Activated T-helper 2 cell treated with anti-CD3 and anti-CD28 coated beads, Interferon-gamma antibody, Interleukin-2, Interleukin-4, amounts not matched to agents 10 μg/mL and 5 μg/mL and 100 μg/mL, durations not matched to agents 14 hours and 24 hours and 36 hours (primary cell): ENCODE data around the gene FBXL3. TPM values are rescaled to one million over a fixed set of nuclear protein-coding genes. Genes with fewer than 3 reads are reported as not detected.

Experiments used
- DNase-seq: peaks from one replicate; pipeline ENCODE4 v3.0.0; 2021; ENCODE audit warnings: low spot score
- H3K27ac Mint-ChIP-seq: one replicate; pipeline ENCODE4 v1.8.0; 2021; ENCODE audit warnings: mixed read lengths
- H3K27me3 Mint-ChIP-seq: one replicate; pipeline ENCODE4 v1.8.0; 2021; ENCODE audit warnings: low read depth, mixed read lengths
- H3K36me3 Mint-ChIP-seq: one replicate; pipeline ENCODE4 v1.8.0; 2021; ENCODE audit warnings: low read depth, mixed read lengths
- H3K4me1 Mint-ChIP-seq: one replicate; pipeline ENCODE4 v1.8.0; 2021; ENCODE audit warnings: low read depth, mixed read lengths
- H3K4me3 Mint-ChIP-seq: one replicate; pipeline ENCODE4 v1.8.0; 2021; ENCODE audit warnings: low read depth, mild to moderate bottlenecking, moderate library complexity, mixed read lengths
- H3K9me3 Mint-ChIP-seq: one replicate; pipeline ENCODE4 v1.8.0; 2021; ENCODE audit warnings: mixed read lengths
- intact Hi-C: fragments of 100-400 bp; cut with micrococcal nuclease; formaldehyde crosslinking; loops from one replicate; pipeline ENCODE4 v1.15.1; 2023
- total RNA-seq: library from RNA; stranded (reverse); gene quantifications from 2 replicates; pipeline ENCODE4 v1.2.3, GENCODE V29; 2022

Gene FBXL3
- total RNA-seq, 1 donor from 2014 or later, result 38.2 TPM

- intact Hi-C loops, result loop anchor here (2.0 to 10.0 kb wide), 3 partner anchors 15 to 481 kb away; partner anchors contain the start of gene KCTD12
- Mint-ChIP-seq H3K4me3 (peak overlapping the region; percentile 89), H3K36me3 (peaks cover 45% of the 10 kb centered on the region), H3K9me3 (no peaks in the 10 kb centered on the region), H3K27me3 (no peaks in the 10 kb centered on the region), H3K27ac (no peak overlapping the region), H3K4me1 (peaks cover 33% of the 10 kb centered on the region)
- no peak for DNase-seq
Observed at GRCh38 chr13:76993473-76993872, 33.5 kb downstream of the FBXL3 start.

- peaks cover 41% of the 10 kb centered on the region for H3K36me3 Mint-ChIP-seq
- H3K4me1 Mint-ChIP-seq, result peaks cover 33% of the 10 kb centered on the region
- DNase-seq, result no peak
- intact Hi-C loops, result loop anchor here (2.0 to 10.0 kb wide), 3 partner anchors 16 to 482 kb away; partner anchors contain the start of gene KCTD12
- peak overlapping the region; percentile 89 for H3K4me3 Mint-ChIP-seq
- peak overlapping the region; percentile 60 for H3K27ac Mint-ChIP-seq
- H3K9me3 Mint-ChIP-seq, result no peaks in the 10 kb centered on the region
- H3K27me3 Mint-ChIP-seq, result no peaks in the 10 kb centered on the region
Observed at GRCh38 chr13:76993021-76993420, 33.9 kb downstream of the FBXL3 start.

- Mint-ChIP-seq H3K9me3 (no peaks in the 10 kb centered on the region), H3K27me3 (no peaks in the 10 kb centered on the region), H3K4me1 (peaks cover 33% of the 10 kb centered on the region), H3K4me3 (peak overlapping the region; percentile 89), H3K36me3 (peaks cover 36% of the 10 kb centered on the region), H3K27ac (peak overlapping the region; percentile 90)
- intact Hi-C loops, result loop anchor here (1.0 to 10.0 kb wide), 4 partner anchors 16 to 482 kb away; partner anchors contain the start of genes FBXL3 and KCTD12
- DNase-seq, result no peak
Observed at GRCh38 chr13:76992548-76993001, 34.4 kb downstream of the FBXL3 start.

- H3K4me1 Mint-ChIP-seq, result peaks cover 34% of the 10 kb centered on the region
- DNase-seq, result peak; percentile 95
- intact Hi-C loops, result loop anchor here (1.0 to 10.0 kb wide), 5 partner anchors 17 to 483 kb away; partner anchors contain the start of genes FBXL3 and KCTD12
- peak within 1 kb of the TSS; percentile 90 for H3K27ac Mint-ChIP-seq
- peaks cover 1% of the 10 kb centered on the region for H3K27me3 Mint-ChIP-seq
- no peaks in the 10 kb centered on the region for H3K9me3 Mint-ChIP-seq
- peak within 1 kb of the TSS; percentile 89 for H3K4me3 Mint-ChIP-seq
- H3K36me3 Mint-ChIP-seq, result peaks cover 30% of the 10 kb centered on the region
Observed at GRCh38 chr13:76991796-76992547, 35.0 kb downstream of the FBXL3 start, which contains the start of gene CLN5. Gene CLN5 (plus strand): TSS chr13:76992081. CDS start chr13:76992099, 18 bp downstream.

GRCh38 chr13:76991432-76991795 is 35.5 kb downstream of the FBXL3 start:
- peaks cover 35% of the 10 kb centered on the region for H3K4me1 Mint-ChIP-seq
- peak overlapping the region; percentile 90 for H3K27ac Mint-ChIP-seq
- intact Hi-C loops, result loop anchor here (1.0 to 10.0 kb wide), 3 partner anchors 104 to 483 kb away; partner anchors contain the start of gene KCTD12
- peak; percentile 56 for DNase-seq
- H3K9me3 Mint-ChIP-seq, result no peaks in the 10 kb centered on the region
- H3K36me3 Mint-ChIP-seq, result peaks cover 25% of the 10 kb centered on the region
- H3K27me3 Mint-ChIP-seq, result peaks cover 5% of the 10 kb centered on the region
- H3K4me3 Mint-ChIP-seq, result peak overlapping the region; percentile 89

DNA sequence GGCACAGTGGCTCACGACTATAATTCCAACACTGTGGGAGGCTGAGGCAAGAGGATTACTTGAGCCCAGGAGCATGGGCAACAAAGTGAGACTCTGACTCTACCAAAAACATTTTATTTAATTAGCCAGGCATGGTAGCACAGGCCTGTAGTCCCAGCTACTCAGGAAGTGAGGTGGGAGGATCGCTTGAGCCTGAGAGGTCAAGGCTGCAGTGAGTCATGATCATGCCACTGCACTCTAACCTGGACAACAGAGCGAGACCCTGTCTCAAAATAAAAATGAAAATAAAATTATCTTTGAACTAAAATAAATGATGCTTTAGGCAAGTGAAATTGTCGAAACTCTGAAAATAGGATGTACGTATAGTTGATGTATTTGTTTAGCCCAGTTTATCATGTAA is 43.3 kb downstream of the FBXL3 start:
- no peak overlapping the region for H3K4me3 Mint-ChIP-seq
- no peaks in the 10 kb centered on the region for H3K9me3 Mint-ChIP-seq
- no peaks in the 10 kb centered on the region for H3K36me3 Mint-ChIP-seq
- H3K4me1 Mint-ChIP-seq, result peaks cover 7% of the 10 kb centered on the region
- DNase-seq, result no peak
- intact Hi-C loops, result no loop called here
- H3K27me3 Mint-ChIP-seq, result peaks cover 44% of the 10 kb centered on the region
- H3K27ac Mint-ChIP-seq, result no peak overlapping the region

- no peak for DNase-seq
- H3K36me3 Mint-ChIP-seq, result no peaks in the 10 kb centered on the region
- no peak overlapping the region for H3K4me3 Mint-ChIP-seq
- intact Hi-C loops, result no loop called here
- no peaks in the 10 kb centered on the region for H3K9me3 Mint-ChIP-seq
- peaks cover 47% of the 10 kb centered on the region for H3K27me3 Mint-ChIP-seq
- no peak overlapping the region for H3K27ac Mint-ChIP-seq
- H3K4me1 Mint-ChIP-seq, result peaks cover 9% of the 10 kb centered on the region
Observed at GRCh38 chr13:76982061-76982460, 44.9 kb downstream of the FBXL3 start.

DNA sequence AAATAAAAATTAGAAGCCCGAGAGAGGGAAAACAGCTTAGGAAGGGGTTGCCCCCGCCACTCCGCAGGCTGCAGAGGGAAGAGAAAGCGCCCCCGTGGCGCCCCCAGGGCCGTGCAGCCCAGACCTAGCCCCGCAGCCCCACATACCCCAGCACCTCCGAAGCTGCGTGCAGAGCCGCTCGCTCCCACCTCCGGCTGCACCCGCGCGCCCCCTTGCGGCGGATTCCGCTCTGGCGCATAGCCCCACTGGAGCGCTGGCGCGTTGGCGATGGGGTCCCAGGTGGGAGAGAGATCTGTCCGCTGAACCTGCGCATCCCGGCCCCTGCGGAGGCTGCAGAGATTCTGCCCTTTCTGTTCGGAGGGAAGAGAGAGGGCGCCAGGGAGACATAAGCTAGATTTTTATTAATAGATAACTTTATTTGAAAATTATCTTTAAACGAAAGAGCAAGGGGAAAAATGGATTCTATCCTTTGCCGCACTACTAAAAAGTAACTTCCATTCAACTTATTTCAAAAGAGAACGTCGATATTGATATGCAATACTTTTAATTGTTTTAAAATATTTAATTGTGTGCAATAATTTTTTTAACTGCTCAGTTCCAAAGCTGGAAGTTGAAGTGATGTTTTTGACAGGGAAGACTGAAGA is 46.8 kb downstream of the FBXL3 start:
- Mint-ChIP-seq H3K4me3 (peak overlapping the region; percentile 71), H3K27me3 (peaks cover 34% of the 10 kb centered on the region), H3K27ac (no peak overlapping the region), H3K36me3 (no peaks in the 10 kb centered on the region), H3K4me1 (peaks cover 12% of the 10 kb centered on the region), H3K9me3 (no peaks in the 10 kb centered on the region)
- intact Hi-C loops, result no loop called here
- DNase-seq, result peak; percentile 68

GRCh38 chr13:76976929-76977328 is 50.0 kb downstream of the FBXL3 start:
- DNase-seq, result no peak
- no peaks in the 10 kb centered on the region for H3K9me3 Mint-ChIP-seq
- H3K4me1 Mint-ChIP-seq, result peaks cover 12% of the 10 kb centered on the region
- H3K27ac Mint-ChIP-seq, result no peak overlapping the region
- intact Hi-C loops, result loop anchor here (10.0 kb wide), 1 partner anchor 152 kb away; no protein-coding TSS in a partner anchor
- peaks cover 46% of the 10 kb centered on the region for H3K27me3 Mint-ChIP-seq
- no peaks in the 10 kb centered on the region for H3K36me3 Mint-ChIP-seq
- H3K4me3 Mint-ChIP-seq, result no peak overlapping the region

DNA sequence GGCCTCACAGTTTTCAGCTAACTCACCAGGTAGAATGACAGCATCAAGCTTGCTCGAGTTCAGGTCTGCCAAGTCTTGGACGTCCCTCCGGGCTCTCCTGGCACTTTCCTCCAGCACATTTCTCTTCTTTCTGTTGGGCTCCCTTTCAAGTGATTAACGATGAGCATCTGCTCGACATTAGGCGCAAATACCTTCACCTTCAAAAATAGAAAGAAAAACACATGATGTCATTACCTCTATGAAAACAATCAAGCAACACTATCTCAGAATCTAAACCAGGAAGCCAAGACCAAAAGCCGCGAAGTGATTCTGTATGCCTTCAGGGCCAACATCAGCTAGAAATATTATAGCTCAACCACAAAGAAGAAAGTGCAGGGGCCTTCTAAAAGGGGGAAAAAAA is 50.5 kb downstream of the FBXL3 start:
- intact Hi-C loops, result loop anchor here (10.0 kb wide), 1 partner anchor 152 kb away; no protein-coding TSS in a partner anchor
- peaks cover 46% of the 10 kb centered on the region for H3K27me3 Mint-ChIP-seq
- peaks cover 12% of the 10 kb centered on the region for H3K4me1 Mint-ChIP-seq

DNA sequence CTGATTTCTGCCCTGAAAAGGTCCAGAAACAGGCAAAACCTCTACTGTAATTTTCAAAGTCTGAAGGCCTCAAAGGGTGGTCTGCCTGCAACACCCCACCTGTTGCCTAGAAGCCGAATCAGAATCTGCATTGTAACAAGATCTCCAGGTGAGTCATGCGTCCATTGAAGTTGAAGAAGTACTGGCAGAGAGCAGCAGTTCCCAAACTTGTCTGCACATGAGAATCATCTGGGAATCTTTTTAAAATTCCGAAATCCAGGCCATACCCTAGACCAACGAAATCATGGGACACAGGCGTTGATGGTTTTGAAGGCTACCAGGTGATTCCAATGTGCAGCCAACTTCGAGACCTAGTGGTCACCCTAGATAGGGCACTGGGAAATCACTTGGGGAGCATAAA is 51.1 kb downstream of the FBXL3 start:
- no peaks in the 10 kb centered on the region for H3K9me3 Mint-ChIP-seq
- H3K4me1 Mint-ChIP-seq, result peaks cover 12% of the 10 kb centered on the region
- intact Hi-C loops, result loop anchor here (10.0 kb wide), 1 partner anchor 151 kb away; no protein-coding TSS in a partner anchor
- no peak overlapping the region for H3K4me3 Mint-ChIP-seq
- no peak for DNase-seq
- H3K36me3 Mint-ChIP-seq, result no peaks in the 10 kb centered on the region
- H3K27ac Mint-ChIP-seq, result no peak overlapping the region
- H3K27me3 Mint-ChIP-seq, result peaks cover 40% of the 10 kb centered on the region

More for the DNA sequence above, 50.5 kb downstream of the FBXL3 start:
- Mint-ChIP-seq H3K27ac (no peak overlapping the region), H3K4me3 (no peak overlapping the region), H3K9me3 (no peaks in the 10 kb centered on the region), H3K36me3 (no peaks in the 10 kb centered on the region)
- no peak for DNase-seq

DNA sequence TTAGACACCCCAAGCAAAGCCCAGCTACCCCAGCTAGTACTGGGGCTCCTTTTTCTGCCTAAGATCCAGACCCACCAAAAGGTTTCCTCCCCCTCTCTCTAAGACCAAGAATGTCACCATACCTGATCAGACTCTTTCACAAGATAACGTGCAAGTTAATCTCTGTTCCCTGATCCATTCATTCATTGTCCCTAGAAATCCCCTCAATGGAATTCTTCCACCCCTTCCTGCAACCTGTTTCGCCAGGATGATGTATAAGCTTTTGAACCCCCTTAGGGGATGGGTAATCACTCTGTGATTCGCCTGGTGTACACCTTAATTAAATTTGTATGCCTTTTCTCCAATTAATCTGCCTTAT is 52.4 kb downstream of the FBXL3 start:
- H3K9me3 Mint-ChIP-seq, result no peaks in the 10 kb centered on the region
- DNase-seq, result no peak
- peaks cover 38% of the 10 kb centered on the region for H3K27me3 Mint-ChIP-seq
- H3K36me3 Mint-ChIP-seq, result no peaks in the 10 kb centered on the region
- H3K4me3 Mint-ChIP-seq, result no peak overlapping the region
- intact Hi-C loops, result loop anchor here (10.0 kb wide), 1 partner anchor 150 kb away; no protein-coding TSS in a partner anchor
- H3K27ac Mint-ChIP-seq, result no peak overlapping the region
- peaks cover 11% of the 10 kb centered on the region for H3K4me1 Mint-ChIP-seq
